Prostate gland (tissue), 2 donors: ENCODE data around the gene KIAA0513.

Experiments
- CTCF ChIP-seq, 4 experiments: fragments of 200-600 bp in 2 of 4; fragments of 450-650 bp in 2 of 4; sonication (generic) in 2 of 4; IDR thresholded peaks; 1 replicate in 3 of 4; 2 replicates in 1 of 4; pipeline ENCODE4 v1.5.1; 2016 to 2019; ENCODE audit warnings: antibody characterized with exemption in 4 of 4, mild to moderate bottlenecking in 2 of 4, moderate library complexity in 2 of 4
- POLR2AphosphoS5 ChIP-seq: sonication (generic); formaldehyde crosslinking; IDR thresholded peaks from one replicate; pipeline ENCODE4 v1.6.1; 2017; ENCODE audit warnings: antibody characterized with exemption

GRCh38 chr16:84988328-84989080, 39.1 kb upstream of the KIAA0513 start:
- TF ChIP-seq POLR2AphosphoS5 (no peak), CTCF (IDR thresholded peaks at IDR 0.05) (no peak)
